HG02571 (cell line): ENCODE results near the gene PAIP2.

ENCODE experiments used
- ATAC-seq: cut with Tn5 transposase; IDR thresholded peaks from one replicate; pipeline ENCODE4 v1.9.1; 2021; ENCODE audit warnings: mild to moderate bottlenecking, moderate library complexity; ENCODE audit not compliant: unreplicated experiment

Gene PAIP2

DNA sequence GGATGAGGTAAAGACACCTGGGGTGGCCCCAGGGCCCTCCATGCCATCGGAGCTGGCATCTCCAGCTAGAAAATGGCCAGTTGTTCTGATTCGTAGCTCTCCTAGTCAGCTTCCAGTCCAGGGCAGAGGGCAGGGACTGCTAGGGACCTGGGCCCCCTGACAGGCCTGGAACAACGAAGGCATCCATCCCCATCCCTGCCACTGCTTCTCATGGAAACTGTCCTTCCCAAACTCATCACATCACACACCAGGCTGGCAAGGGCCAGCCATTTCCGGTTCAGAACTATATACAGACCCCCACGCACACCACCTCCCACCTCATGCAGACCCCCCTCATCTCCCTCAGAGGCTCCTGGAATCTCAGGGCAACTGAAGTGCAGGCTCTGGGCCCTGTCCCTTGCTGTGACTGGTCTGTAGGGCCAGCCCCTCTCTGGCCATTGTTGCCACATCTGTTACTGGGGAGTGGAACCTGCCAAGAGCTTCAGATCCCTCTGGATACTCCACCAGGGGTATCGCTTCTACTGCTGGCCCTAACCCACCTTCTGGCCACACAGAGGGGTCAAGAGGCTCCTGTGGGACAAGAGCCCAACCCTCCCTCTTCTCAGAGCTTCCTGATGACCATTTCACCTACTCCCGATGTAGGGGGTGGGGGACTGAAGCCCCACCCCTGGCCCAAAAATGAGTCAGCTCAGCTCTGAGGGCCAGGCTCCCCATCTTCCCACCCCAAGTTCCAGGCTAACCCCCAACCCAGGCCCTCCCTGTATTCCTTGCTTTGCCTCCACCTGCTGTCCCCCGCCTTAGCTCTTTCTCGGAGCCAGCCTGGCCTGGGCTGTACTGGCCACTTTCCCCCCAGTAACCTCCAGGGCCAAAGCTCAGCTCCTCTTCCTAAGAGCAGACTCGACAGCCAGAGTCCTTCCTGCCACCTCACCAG, 49.2 kb downstream of the PAIP2 start:
- ATAC-seq = no peak

- ATAC-seq = peak; percentile 1
Observed at GRCh38 chr5:139391570-139392323, 50.1 kb downstream of the PAIP2 start.

DNA sequence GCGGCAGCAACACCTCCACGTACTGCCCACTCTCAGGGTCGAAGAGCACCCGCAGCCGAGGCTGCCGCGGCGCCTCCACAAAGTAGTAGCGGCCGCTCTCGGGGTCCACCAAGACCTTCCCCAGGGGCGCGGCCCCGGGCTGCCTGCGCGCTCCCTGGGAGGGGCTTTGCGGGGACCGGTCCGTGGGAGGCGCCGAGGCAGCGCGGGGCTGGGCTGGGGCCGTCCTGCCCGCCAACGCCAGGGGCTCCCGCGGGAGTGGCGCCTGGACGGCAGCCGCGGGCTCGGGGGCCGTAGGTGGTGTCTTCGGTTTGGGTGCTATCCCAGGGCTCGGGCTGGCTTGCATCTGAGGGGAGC, 50.6 kb downstream of the PAIP2 start:
- ATAC-seq = no peak

DNA sequence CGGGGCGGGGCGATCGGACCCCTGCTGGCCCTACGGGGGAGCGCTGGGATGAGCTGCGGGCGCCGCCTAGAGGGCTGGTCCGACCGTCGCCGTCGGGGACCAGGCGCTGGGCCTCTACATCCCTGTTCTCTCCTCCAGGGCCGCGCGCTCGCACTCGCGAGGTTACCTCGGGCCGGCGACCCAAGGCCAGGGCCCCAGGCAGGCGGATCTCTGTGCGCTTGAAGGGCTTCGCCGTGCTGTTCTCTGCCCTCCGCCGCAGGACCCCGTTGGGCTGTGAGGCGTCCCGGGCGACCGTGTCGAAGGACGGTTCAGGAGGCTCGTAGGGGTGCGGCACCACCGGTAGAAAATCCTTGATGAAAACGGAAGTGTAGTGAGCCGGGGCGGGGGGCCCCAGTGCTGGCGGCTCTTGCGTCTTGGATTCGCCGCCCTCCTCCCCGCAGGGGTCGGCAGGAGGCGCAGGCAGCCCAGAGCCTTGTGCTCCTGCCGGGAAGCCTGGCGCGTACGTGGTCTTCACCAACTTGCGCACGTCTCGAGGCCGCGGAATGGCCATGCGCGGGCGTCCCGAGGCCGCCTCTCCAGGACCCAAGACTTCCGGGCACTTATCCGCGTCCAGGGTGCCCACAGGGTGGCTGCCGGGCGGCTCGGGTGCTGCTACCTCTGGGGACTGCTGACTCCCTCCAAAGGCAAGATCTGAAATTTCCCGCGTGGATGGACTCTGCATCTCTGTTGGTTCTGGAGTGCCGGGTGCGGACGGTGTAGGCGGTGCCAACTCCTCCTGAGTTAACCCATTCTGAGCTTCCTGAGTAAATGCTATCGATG, 51.2 kb downstream of the PAIP2 start:
- ATAC-seq = peak; percentile 44

GRCh38 chr5:139393497-139394122, 52.0 kb downstream of the PAIP2 start:
- ATAC-seq = no peak

- ATAC-seq = no peak
Observed at GRCh38 chr5:139394123-139394653, 52.5 kb downstream of the PAIP2 start.

- ATAC-seq = no peak
Observed at GRCh38 chr5:139394654-139395566, 53.3 kb downstream of the PAIP2 start, which contains the start of gene PROB1. PROB1 (minus strand) TSS chr5:139395104; CDS start chr5:139395081, 23 bp downstream.

DNA sequence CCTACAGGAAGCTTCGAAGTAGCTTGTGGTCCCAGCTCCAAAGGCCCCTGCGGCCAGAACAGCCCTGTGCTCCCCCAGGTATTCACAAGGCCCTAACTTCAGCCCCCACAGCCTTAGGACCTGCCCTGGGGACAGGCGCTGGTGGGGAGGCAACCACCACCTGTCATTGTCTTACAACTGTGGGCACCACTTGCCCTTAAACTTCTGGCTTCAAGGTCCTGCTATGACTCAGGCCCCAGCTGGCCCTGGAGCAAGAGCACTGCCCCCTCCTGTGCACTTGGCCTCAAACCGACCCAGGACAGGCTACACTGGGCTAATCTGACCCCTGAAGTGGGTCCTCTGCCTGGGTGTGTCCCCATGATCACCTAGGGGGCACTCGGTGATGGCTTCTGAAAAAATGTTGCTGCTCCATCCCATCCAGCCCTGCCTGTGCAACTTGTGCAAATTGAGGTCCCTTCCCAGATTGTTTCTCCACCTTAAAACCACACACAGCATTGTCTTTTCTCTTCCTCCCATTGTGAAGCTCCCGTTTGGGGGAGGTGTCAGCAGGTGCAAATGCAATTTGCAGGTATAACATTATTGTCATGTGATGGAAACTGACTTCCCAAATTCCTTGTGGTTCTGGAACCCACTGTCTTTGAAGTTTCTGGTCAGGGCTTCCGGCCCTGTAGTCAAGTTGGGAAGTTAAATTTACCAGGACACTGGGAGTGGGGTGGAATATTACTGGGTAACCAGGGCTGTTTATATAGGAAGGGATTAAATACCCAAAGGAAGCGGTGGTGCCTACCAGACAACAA, 54.4 kb downstream of the PAIP2 start:
- ATAC-seq = no peak

GRCh38 chr5:139396691-139397090, 55.0 kb downstream of the PAIP2 start:
- no peak for ATAC-seq

DNA sequence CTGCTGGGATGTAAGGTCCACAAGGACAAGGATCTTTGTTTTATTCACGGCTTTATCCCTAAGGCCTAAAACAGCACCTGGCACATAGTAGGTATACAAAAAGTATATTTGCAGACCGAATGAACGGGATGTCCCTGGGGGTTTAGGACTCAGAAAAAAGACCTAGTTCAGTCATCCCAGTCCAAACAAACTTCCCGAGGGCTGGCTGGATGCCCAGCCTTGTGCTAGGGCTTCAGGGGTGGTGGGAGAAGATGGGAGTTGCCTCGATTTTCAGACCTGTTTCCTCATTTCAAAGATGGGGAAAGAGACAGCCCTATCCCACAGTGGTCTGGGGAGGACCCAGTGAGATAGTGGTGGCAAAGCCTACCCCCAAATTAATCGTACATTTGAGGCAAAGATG, 56.3 kb downstream of the PAIP2 start:
- ATAC-seq = no peak

GRCh38 chr5:139399501-139400121, 58.0 kb downstream of the PAIP2 start:
- peak; percentile 32 for ATAC-seq

GRCh38 chr5:139401546-139401945, 59.9 kb downstream of the PAIP2 start:
- no peak for ATAC-seq

GRCh38 chr5:139402561-139403158, 61.0 kb downstream of the PAIP2 start:
- no peak for ATAC-seq

GRCh38 chr5:139403418-139403786, 61.7 kb downstream of the PAIP2 start:
- no peak for ATAC-seq

DNA sequence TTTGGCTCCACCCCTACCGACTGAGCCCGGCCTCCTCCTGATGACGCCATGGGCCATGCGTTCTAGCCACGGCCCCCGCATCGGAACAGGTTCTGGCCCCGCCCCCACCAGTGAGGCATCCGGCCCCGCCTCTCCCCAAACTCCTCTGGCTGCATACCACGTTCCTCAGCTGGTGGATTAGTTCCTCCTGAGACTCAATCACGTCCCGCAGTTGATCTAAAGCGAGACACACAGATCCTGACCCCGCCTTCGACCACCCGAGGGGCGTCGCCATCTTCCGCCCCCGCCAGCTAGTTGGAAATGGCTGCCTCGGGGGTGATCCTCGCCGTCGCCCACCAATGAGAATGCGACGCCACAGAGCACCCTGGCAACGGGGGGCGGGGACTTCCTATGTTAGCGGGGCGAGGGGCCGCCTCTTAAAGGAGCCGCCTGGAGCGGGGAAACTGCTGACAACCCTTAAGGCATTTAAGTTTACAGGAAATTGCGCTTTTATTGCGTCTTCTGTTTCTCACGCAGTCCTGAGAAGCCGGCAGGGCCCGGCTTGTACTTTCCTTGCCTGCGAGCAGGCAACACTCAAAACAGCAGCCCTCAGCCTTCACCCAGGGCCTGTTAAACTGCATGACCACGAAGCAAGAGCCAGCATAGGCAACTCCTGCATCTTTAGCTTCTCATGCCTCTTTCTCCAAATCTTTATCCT, 62.3 kb downstream of the PAIP2 start, which contains the start of gene SPATA24:
Gene SPATA24, minus strand, starts transcription at position 303 of the 697 bp plus-strand sequence. Its CDS starts 29 bp downstream, at position 274.
- ATAC-seq = peak; percentile 79

GRCh38 chr5:139404484-139404840, 62.8 kb downstream of the PAIP2 start:
- no peak for ATAC-seq

GRCh38 chr5:139406963-139407362, 65.3 kb downstream of the PAIP2 start:
- no peak for ATAC-seq
